Activated CD8-positive, alpha-beta memory T cell treated with anti-CD3 and anti-CD28 coated beads, Interleukin-2, amount 50 U/mL, for 48 hours (primary cell): ENCODE measurements around the gene TLCD3A.
A peak's percentile ranks its signal among the peaks of the same experiment; 100 is the strongest.
"Not testable (repeated sequence)": the region's sequence is repeated elsewhere in the genome, so short reads cannot be mapped to it uniquely, and the experiment has no call there.

Experiments
- DNase-seq: peaks from one replicate; pipeline ENCODE4 v3.0.0-alpha.2; 2020

TLCD3A gene

DNA sequence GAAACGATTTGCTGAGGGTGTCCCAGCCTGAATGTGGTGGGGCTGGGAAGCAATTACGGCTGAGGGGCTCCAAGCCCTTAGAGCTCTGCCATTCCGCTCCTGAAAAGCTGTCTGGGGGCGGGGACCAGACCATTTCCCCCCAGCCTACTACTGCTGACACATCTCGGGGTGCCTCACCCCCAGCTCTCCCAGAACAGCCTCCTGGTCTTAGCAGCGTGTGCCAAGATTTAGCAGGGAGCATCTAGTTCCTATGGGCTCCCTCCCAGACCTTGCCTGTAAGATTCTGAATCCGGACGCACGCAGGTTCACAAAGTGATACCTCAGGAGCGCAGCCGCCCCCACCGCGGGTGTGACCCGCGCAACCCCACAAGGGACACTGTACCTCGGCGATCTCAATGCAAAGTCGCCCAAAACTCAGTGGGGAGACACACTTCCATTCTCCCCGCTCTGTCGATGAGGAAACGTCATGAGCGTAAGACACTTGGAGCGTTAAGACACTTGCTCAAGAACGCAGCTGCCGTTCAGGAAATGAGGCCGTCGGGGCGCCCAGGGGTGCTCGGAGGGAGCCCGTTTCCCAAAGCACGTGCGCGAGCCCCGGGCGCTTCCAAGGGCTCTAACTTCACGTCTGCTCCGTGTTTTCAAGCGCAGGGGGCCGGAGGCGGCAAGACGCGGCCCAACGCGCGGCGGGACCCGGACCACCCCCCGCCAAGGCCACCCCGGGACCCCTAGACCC is 19.0 kb downstream of the TLCD3A start:
- peak; percentile 77 for DNase-seq

DNA sequence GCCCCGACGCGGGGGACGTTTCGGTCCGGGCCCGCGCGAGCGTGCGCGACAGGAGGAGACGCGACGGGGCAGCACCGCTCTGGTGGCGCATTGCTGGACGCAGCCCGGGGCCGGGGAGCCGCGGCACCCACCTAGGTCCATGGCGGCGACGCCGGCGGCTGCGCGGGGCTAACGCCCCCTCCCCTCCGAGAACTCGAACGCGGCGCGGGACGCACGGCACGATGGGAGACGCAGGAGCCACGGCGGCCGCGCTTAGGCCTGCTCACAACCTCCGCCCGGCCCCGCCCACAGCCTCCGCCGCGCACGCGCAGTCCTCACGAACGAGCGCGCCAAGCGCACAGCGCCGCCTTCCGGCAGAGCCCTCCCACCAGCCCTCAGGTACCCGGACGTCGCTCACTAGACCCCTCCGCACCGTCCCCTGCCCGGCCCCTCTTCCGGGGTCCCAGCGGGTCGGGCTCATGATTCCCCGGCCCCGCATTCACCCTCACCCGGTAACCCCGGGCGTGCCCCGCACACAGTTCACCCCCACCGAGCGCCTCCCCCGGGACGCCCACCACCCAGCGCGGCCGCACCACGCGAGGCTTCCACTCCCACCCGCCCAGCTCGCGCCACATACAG is 19.7 kb downstream of the TLCD3A start, which contains the start of gene GEMIN4:
Gene GEMIN4 (minus strand): TSS at position 263 of the 618 bp plus-strand sequence. CDS start 122 bp downstream, at position 141.
- peak; percentile 100 for DNase-seq

DNA sequence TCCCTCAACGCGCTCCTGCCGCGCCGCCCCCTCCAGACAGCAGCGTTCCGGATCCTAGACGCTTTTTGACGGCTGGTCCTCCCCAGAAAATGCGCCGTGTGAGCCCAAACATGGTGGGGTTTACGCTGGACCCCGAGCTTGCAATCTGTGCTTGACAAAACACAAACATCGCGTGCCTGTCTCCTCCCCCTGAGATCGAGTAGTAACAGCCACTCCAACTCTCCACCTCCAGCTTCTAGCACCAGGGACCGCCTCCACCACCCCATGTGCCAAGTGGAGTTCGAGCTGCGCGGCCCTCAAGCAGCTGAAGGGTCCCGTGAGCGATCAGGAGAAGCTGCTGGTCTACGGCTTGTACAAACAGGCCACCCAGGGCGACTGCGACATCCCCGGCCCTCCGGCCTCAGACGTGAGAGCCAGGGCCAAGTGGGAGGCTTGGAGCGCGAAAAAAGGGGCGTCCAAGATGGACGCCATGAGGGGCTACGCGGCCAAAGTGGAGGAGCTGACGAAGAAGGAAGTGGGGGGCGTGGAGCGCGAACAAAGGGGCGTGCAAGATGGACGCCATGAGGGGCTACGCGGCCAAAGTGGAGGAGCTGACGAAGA is 20.3 kb downstream of the TLCD3A start:
- DNase-seq = no peak

DNA sequence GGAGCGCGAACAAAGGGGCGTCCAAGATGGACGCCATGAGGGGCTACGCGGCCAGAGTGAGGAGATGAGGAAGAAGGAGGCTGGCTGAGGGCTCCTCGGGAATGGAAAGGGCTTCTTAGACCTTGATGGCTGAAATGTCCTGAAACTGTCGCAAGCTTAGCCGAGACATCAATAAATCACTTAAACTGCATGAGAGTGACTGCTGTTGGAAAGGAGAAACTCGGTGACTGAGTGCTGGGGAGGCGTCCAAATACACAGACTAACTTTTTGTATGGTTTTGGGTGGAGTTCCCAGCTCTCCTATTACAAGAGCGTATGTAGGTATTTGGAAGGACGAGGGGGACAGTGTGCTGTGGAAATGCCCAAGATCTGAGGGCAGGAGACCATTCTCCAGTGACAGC is 21.0 kb downstream of the TLCD3A start:
- DNase-seq = no peak

DNA sequence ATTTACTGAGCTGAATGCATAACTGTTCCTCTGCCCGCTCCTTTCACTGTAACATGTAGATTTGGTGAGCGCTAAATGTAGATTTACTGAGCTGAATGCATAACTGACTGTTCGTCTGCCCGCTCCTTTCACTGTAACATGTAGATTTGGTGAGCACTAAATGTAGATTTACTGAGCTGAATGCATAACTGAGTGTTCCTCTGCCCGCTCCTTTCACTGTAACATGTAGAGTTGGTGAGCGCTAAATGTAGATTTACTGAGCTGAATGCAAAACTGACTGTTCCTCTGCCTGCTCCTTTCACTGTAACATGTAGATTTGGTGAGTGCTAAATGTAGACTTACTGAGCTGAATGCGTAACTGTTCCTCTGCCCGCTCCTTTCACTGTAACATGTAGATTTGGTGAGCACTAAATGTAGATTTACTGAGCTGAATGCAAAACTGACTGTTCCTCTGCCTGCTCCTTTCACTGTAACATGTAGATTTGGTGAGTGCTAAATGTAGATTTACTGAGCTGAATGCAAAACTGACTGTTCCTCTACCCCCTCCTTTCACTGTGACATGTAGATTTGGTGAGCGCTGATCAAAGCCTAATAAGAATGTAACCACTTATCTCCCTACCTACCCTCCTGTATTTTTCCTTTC is 23.0 kb downstream of the TLCD3A start:
- not testable (repeated sequence) for DNase-seq

- DNase-seq = not testable (repeated sequence)
These were observed 23.7 kb downstream of the TLCD3A start for GRCh38 chr17:756010-756567.

- DNase-seq = no peak
These were observed 27.6 kb downstream of the TLCD3A start for GRCh38 chr17:759964-760363.

DNA sequence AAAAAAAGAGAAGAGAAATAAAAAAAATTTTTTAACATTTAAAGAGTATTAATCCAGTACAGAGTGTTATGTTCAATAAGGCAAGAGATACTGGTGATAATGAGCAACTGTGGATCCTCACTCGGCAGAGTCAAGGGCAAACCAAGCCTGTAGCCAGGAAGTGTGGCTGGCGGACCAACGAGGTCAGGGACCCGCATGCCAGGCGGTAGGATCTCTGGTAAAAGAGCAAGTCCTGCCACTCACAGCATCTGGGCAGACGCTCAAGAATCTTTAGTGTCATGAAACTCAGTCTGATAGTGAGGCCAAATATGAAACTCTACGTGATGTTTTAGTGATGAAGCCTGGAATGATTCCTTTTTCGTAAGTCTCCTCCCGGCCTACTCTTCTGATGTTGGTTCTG is 28.0 kb downstream of the TLCD3A start:
- DNase-seq = no peak

DNA sequence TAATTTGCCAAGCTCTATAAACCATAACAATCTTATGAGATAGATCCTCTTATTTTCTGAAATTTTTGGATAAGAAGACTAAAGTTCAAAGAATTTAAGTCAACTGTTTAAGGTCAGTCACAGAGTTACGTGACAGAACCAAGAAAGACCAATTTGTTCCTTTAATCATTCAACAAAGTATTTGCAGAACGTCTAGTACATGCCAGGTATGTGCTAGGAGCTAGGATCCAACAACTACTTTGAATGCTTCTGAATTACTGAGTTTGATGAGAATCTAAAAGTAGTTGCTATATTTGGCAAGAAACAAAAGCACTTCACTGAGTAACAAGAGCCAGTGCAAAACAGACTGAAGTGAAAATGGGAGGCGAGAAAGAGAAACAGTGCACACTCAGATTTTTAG is 34.7 kb downstream of the TLCD3A start:
- no peak for DNase-seq

- no peak for DNase-seq
These were observed 40.6 kb downstream of the TLCD3A start for GRCh38 chr17:773016-773415.

DNA sequence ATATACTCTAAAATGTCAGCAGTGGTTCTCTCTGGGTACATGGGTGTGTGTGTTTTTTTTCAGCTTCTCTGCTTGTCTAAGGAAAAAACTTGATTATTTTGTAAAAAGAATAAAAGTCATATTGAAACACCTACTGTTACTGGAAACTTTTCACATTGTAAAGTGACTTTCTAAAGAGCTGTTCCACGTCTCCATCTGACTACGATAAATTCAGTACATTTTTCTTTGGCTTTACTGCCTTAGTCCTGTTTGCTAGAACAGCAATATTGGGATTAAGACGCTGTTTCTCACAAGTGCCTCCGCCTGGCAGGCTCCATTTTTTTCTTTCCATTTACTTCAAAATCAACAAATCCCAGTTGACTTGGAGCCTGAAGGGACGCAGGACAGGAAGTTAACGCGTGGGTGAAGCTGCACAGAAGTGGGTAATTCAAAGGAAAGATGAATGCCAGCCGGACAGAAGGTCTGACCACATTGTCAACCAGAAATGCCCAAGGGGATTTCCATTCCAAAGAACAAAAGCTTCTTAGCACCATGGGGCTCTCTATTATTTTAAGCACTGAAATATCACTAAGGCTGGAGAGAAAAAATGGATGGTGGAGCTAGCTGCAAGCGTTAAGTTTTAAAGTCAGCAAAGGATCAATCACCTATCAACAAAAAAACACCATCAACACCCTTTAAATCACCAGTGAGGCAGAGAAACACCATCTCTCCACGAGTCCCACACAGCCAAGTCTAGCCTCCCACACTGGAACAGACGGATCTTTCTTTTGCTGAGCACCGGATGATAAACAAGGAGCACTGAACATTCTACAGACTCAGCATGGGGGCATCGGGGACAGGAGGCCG is 41.3 kb downstream of the TLCD3A start:
- no peak for DNase-seq

GRCh38 chr17:774313-774584 is 41.9 kb downstream of the TLCD3A start:
- no peak for DNase-seq

GRCh38 chr17:778096-778495 is 45.7 kb downstream of the TLCD3A start:
- DNase-seq = no peak

- DNase-seq = peak; percentile 100
These were observed 49.7 kb downstream of the TLCD3A start, which contains the start of the genes GLOD4 and MRM3 for GRCh38 chr17:781805-782731. TSS of gene GLOD4 (minus strand) at chr17:782280. CDS start at chr17:782255, 25 bp downstream. TSS of gene MRM3 (plus strand) at chr17:782353. CDS start at chr17:782379, 26 bp downstream.

DNA sequence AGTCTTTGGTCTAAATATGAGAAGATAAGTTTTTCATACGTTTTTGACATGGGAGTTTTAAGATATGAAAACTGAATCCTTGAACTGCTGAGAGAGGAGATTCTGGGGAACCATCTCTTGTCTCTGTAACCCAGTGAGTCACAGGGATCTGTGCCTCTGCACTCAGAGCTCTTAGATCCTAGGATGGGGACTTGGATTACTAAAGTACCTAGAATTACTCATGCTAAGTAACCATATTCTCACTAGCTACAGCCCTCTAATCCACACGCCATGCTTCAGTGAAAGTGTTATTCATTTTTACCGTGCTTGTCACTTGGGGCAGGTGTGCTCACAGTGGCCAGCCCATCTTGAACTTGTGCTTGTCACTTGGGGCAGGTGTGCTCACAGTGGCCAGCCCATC is 51.7 kb downstream of the TLCD3A start:
- no peak for DNase-seq

DNA sequence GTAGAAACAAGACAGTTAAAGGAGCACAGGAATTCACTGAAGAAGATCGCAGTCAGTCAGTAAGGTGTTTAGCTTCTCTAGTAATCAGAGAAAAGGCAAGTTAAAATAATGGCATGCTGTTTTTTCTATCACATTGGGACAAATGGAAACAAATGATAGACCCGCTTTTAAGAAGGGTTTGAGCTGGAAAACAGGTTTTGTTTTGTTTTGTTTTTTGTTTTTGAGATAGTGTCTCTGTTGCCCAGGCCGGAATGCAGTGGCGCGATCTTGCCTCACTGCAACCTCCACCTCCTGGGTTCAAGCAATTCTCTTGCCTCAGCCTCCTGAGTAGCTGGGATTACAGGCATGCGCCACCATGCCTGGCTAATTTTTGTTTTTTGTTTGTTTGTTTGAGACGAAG is 53.5 kb downstream of the TLCD3A start:
- not testable (repeated sequence) for DNase-seq

GRCh38 chr17:787641-788221 is 55.3 kb downstream of the TLCD3A start:
- DNase-seq = no peak

GRCh38 chr17:788551-788950 is 56.2 kb downstream of the TLCD3A start:
- DNase-seq = no peak

DNA sequence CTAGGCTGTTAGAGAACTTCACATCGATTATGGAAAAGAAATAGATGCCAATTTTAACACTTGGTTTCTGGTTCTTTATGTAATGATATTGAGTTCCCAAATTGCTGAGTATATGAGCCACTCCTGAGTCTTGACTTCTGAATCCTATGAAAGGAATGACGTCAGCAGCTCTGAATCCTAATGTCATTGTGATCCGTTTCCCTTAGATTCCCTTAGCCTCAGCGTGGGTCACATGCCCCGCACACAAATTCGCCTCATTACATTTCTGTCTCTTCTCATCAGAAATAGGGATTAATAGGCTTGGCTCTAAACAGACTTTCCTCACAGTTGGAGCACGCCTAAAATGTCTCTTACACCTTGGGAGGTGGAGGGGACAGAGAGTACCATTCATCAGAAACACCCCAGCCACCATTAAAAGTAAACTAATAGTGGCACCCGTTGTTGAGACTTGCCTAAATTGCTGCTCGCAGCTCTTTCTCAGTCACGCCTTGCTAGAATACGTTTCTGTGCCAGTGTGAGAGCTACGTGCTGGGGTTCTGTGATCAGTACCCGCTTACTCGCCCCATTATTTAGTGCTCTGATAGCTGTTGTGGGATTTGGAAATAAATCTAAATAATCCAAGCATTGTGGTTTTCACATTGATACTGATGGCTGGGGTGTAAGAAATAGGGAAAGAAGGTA is 56.9 kb downstream of the TLCD3A start:
- DNase-seq = no peak
